GM18520 (cell line): Measurements from ENCODE around the gene ALG2.
"Not testable (repeated sequence)": the region's sequence is repeated elsewhere in the genome, so short reads cannot be mapped to it uniquely, and the experiment has no call there.

Source experiments
- ATAC-seq: cut with Tn5 transposase; IDR thresholded peaks from one replicate; pipeline ENCODE4 v1.9.1; 2021; ENCODE audit not compliant: unreplicated experiment

The ALG2 gene

GRCh38 chr9:99239341-99240060 is 17.8 kb upstream of the ALG2 start:
- no peak for ATAC-seq

DNA sequence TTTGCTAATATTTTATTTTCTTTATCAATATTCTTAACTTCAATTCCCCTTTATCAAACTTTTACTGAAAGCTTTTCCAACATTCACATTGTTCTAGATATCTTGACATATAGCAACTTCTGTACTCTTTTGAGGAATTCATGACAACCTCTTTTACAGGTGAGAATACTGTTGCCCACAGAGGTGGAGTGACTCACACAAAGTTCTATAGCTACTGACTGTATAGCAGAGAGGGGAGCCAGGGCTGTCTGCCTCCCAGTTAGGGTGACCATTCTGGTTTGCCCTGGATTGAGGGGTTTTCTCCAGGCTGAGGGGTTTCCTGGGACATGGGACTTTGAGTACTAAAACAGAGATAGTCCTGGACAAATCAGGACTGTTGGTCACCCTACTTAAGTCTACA is 16.6 kb upstream of the ALG2 start:
- no peak for ATAC-seq

- not testable (repeated sequence) for ATAC-seq
Measured at GRCh38 chr9:99237849-99238248, 16.1 kb upstream of the ALG2 start.

DNA sequence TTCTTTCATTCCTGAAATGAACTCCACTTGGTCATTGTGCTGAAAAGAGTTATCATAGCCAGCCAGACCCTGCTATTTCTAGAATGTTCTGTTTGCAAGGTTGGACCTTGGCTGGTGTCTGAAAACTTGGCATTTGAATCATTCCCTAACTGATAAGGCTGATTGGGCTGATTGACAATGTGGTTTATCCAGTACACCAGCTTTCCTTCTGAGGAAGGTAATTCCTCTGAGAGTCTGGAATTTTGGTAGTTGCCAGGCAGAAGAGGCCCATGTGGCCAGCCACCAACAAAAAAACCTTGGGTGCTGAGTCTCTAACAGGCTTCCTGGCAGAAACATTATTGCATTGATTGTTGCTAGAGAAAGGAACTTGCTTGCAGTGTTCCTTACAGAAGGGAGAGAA is 15.6 kb upstream of the ALG2 start:
- ATAC-seq, result no peak

GRCh38 chr9:99235926-99236634 is 14.3 kb upstream of the ALG2 start:
- peak; percentile 90 for ATAC-seq

DNA sequence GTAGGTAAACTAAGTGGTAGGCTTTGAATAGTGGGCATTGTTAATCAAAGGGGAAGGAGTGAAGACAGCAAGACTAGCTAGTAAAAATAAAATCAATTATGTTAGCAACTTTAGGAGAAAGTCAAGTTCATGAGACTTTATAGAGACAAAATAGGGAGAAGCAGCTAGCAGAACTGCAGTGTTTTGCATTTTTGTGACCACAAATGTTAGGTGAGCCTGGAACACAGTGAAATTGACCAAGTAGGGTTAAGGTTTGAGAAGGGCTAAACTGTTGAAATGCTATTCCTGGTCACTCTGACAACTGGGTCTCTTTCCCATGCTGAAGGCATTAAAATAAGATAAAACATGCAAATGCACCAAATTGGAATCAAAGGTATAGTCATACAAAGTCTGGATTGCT is 13.3 kb upstream of the ALG2 start:
- no peak for ATAC-seq

GRCh38 chr9:99234618-99235017 is 12.9 kb upstream of the ALG2 start:
- no peak for ATAC-seq

DNA sequence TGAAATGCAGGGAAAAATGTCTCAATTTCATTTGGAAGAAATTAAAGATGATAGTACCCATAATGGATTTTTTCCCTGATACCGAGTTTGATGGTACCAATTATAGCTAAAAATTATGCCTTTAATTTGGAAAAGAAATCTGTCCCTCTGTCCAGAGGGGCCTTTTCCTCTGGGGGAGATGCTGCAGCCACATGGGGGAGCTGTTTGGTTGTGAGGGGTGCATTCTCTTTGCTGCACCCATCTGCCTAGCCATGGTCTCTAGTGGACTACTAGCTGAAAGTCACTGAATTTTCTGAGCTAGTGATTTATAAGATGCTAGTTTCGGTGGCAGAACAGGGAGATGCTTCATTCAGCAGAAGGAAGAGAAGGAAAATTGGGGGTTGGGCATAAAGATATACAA is 10.0 kb upstream of the ALG2 start:
- no peak for ATAC-seq

DNA sequence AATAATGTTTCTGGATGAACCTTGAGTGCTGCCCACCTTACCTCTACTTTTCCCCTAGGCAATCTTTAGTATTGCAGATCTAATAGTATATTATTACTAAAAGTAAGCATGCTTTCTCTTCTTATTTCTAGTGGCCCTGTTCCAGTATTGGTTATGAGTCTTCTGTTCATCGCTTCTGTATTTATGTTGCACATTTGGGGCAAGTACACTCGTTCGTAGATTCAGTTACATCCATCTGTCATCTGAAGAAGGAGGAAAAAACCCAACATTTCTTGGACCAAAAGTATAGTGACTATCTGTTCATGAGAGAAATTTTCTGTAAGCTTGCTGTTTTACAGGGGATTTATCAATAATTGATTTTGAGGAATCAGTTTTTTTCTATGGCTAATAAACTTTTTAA is 8.5 kb upstream of the ALG2 start:
- ATAC-seq, result no peak

GRCh38 chr9:99226054-99226453 is 4.3 kb upstream of the ALG2 start:
- no peak for ATAC-seq

DNA sequence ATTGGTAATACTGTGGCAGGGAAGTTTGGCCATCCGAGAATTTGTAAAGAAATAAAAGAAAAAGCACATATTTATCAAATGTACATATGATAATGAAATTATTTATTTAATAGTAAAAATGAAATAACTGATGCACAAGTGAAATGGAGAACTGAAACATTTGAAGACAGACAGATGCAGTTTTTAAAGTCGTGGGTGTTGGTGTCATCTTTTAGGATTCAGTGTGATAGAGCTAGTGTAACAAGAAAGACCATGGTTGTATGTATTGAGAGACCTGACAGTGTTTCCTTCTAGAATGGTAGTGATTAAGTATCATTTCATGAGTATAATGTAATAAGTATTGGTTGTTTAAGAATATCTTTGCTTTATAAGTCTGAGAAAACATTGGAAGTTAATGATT is 2.7 kb upstream of the ALG2 start:
- no peak for ATAC-seq

- no peak for ATAC-seq
Measured at GRCh38 chr9:99222416-99223270, 901 bp upstream of the ALG2 start.

DNA sequence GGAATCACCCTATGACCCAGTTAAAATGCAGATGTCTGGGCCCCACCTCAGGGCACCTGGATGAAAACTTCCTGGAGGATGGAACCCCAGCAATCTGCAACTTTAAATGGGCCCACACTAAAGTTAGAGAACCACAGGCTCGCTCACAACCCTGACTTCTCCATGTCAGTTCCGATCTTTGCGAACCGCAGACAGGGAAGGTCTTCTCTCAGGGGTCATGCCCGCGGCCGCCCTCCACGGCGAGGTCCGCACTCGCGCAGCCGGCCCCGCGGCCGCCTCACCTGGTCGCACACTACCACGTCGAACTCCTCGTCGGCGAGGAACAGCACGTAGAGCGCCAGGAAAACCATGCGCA is 499 bp downstream of the ALG2 start:
- no peak for ATAC-seq

DNA sequence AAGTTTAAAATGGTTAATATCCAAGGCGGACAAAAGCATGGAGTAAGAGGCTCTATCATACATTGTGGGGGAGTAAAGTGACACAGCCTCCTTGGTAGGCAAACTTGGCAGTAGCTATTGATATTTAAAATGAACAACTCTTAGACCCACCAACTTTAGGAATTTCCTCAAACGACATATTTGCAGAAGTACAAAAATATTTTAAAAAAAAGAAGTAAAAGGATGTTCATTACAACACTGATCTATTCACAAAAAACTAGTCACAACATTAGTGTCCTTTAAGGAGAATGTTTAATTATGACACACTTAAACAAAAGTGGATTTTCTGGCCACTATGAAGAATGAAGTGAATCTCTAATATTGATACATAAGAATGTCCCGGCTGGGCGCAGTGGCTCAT is 1.7 kb downstream of the ALG2 start:
- no peak for ATAC-seq

DNA sequence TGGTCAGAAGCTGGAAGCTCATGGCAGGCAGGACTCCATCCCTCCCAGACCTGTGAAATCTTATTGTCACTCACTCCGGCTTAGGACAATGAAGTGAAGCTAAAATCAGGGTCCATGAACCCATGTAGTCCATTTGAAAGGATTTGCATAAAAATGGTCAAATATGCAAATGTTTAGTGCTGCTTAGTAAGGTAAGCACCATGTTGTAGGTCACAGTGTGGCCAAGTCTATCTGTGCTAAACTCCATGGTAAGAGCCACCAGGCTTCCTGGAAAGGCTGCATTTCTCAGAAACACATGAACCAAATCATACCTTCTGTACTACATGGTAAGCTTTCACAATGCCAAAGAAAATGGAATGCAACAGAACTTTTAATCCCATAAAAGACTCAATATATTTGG is 5.7 kb downstream of the ALG2 start:
- no peak for ATAC-seq

- no peak for ATAC-seq
Measured at GRCh38 chr9:99213197-99213596, 8.5 kb downstream of the ALG2 start.

DNA sequence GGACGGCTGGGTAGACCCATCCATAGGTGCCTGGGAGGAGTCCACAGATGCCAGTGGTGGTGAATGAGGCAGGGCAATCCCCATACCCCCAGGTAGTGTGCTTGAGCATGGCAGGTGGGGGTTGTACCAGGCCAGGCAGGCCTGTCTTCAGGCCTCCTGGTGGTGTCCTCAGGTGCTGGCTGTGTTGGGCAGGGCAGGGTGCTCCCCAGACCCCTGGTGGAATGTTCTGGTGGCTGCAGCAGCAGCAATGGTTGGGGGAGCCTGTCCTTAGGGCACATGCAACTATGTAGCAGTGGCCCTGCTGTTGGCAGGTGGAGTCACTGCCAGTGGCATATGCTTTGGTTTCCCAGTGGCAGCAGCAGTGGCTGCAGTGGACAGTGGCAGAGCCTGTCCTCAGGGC is 10.0 kb downstream of the ALG2 start:
- ATAC-seq, result no peak

DNA sequence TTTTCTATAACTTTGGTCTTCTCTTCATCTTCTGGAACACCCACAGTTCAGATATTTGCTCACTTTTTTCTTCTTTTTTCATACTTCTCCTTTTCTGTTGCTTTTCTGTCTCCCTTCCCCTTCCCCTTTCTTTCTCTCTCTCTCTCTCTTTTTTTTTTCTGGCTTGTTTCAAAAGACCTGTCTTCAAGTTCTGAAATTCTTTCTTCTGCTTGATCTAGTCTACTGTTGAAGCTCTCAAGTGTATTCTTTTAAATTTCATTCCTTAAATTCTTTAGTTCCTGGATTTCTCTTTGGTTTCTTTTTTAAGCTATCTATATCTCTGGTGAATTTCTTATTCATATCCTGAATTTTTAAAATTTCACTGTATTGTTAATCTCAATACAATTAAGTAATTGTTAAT is 11.2 kb downstream of the ALG2 start:
- ATAC-seq, result no peak

- ATAC-seq, result no peak
Measured at GRCh38 chr9:99201603-99202002, 20.1 kb downstream of the ALG2 start.

DNA sequence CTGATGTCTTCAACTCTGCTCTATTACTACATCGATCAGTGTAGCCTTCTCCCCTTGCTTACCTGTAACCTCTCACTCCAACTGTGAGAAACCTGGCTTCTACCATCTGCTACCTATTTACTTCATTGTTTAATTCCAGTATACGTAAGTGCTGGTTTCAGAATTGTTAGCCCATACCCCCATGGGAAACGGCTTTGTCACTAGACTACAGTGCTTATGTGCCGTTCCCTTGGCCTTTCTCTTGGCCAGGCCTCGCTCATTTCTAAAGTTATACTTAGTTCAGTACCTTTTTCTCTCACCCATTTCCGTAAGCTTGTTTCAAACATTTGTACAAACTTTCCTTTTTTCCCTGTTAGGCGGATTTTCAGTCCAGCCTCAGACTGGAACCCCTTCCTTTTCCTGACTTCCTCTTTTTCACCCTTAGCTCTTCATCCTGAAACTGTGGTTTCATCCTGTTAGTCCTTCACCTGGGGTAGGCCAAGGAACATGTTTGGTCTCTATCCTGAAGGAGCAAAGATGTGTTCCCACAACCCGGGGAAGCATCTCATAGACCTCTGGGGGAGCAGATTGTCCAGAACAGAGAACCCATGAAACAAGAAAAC is 21.7 kb downstream of the ALG2 start:
- ATAC-seq, result peak; percentile 73

- ATAC-seq, result no peak
Measured at GRCh38 chr9:99197987-99198386, 23.8 kb downstream of the ALG2 start.
